Stimulated activated CD4-positive, alpha-beta T cell treated with anti-CD3 and anti-CD28 coated beads, Interleukin-2, amount 100 ng/mL, for 48 hours (primary cell): ENCODE data around the gene NEK11.
"Not testable (repeated sequence)": the region's sequence is repeated elsewhere in the genome, so short reads cannot be mapped to it uniquely, and the experiment has no call there.

Experiments used
- DNase-seq, 2 donors: peaks; one replicate each; pipeline ENCODE4 v3.0.0-alpha.2; 2020

The NEK11 gene

GRCh38 chr3:131026321-131027151 is at the start of gene NEK11, which contains the start of gene ASTE1:
NEK11 (plus strand) TSS chr3:131026877; CDS start chr3:131029709, 2,832 bp downstream.
ASTE1 (minus strand) TSS chr3:131026825; CDS start chr3:131025306, 1,519 bp downstream.
- DNase-seq = peak; percentile 81 to 83

- no peak for DNase-seq
These were observed 47.6 kb upstream of the NEK11 start for GRCh38 chr3:130979117-130979516.

GRCh38 chr3:130981469-130981868 is 45.2 kb upstream of the NEK11 start:
- no peak for DNase-seq

- no peak for DNase-seq
These were observed 36.4 kb upstream of the NEK11 start for GRCh38 chr3:130990282-130990681.

GRCh38 chr3:130991126-130991525 is 35.6 kb upstream of the NEK11 start:
- no peak for DNase-seq

- no peak for DNase-seq
These were observed 34.3 kb upstream of the NEK11 start for GRCh38 chr3:130992344-130992743.

GRCh38 chr3:130997289-130997688 is 29.4 kb upstream of the NEK11 start:
- DNase-seq = no peak

GRCh38 chr3:131001071-131001470 is 25.6 kb upstream of the NEK11 start:
- no peak for DNase-seq

- no peak for DNase-seq
These were observed 22.1 kb upstream of the NEK11 start for GRCh38 chr3:131004603-131005002.

- no peak for DNase-seq
These were observed 19.4 kb upstream of the NEK11 start for GRCh38 chr3:131007256-131007655.

GRCh38 chr3:131007782-131008181 is 18.9 kb upstream of the NEK11 start:
- no peak for DNase-seq

GRCh38 chr3:131008326-131008725 is 18.4 kb upstream of the NEK11 start:
- DNase-seq = no peak

- DNase-seq = no peak
These were observed 17.0 kb upstream of the NEK11 start for GRCh38 chr3:131009698-131010097.

- no peak for DNase-seq
These were observed 7.7 kb upstream of the NEK11 start for GRCh38 chr3:131018970-131019369.

GRCh38 chr3:131020122-131020693 is 6.5 kb upstream of the NEK11 start:
- DNase-seq = no peak

GRCh38 chr3:131025539-131025938 is 1.1 kb upstream of the NEK11 start:
- no peak for DNase-seq

- DNase-seq = no peak
These were observed 2.2 kb downstream of the NEK11 start for GRCh38 chr3:131028844-131029243.

- no peak for DNase-seq
These were observed 5.0 kb downstream of the NEK11 start for GRCh38 chr3:131031660-131032059.

- peak; percentile 9 to 23 for DNase-seq
These were observed 6.9 kb downstream of the NEK11 start for GRCh38 chr3:131033480-131034080.

GRCh38 chr3:131036200-131036816 is 9.6 kb downstream of the NEK11 start:
- DNase-seq = no peak

GRCh38 chr3:131036986-131037385 is 10.3 kb downstream of the NEK11 start:
- DNase-seq = no peak

GRCh38 chr3:131038326-131038725 is 11.6 kb downstream of the NEK11 start:
- no peak for DNase-seq

GRCh38 chr3:131042271-131042985 is 15.8 kb downstream of the NEK11 start:
- DNase-seq = not testable (repeated sequence)
